Stimulated activated naive CD4-positive, alpha-beta T cell (primary cell): ENCODE results near the gene RPS6KC1.
A peak's percentile ranks its signal among the peaks of the same experiment; 100 is the strongest.
"Not testable (repeated sequence)": the region's sequence is repeated elsewhere in the genome, so short reads cannot be mapped to it uniquely, and the experiment has no call there.

ENCODE experiments used
- DNase-seq, 6 experiments: peaks; one replicate each; lab custom pipeline; 2025; lab: John Stamatoyannopoulos, UW

RPS6KC1 gene

DNA sequence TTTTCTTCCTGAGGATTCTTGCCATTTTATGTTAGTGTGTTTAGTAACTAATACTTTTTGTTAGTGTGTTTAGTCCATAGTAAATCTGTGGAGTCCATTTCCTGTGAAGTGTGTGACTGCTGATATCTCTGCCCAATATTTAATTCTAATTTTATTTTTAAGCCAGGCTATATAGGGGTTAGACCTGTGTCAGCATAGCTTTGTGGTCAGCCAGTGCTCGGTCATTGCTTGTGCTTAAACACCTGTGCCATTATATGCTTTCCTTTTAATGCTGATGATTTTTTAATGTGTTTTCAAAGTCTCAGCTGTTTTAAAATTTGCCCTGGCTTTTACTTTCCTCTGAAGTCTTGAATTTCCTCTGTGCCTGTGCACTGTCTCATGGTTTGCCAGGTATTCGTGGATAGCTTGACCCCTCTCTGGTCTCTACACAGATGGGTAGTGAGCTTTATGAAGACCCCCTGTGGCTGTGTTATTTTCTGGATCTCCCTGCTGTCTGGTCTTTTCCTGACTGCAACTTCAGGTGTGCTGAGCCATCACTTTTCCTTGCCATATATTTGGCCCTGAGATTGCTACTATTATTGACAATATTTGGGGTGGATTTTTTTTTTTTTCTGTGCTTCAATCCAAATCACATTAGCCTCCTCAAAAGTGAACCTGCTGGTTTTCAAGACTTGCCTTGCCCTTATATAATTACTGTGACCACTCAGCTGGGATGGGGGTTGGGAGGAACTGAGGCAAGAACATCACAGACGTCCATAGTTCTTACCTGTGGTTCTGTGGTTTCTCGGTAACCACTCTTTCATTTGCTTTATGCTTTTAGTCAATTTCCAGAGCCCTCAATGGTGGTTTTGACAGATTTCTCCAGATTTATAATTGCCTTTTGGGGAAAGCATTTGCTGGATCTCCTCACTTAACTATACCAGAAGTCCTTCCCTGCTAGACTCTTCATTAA lies 59.6 kb downstream of the RPS6KC1 start:
- no peak for DNase-seq

DNA sequence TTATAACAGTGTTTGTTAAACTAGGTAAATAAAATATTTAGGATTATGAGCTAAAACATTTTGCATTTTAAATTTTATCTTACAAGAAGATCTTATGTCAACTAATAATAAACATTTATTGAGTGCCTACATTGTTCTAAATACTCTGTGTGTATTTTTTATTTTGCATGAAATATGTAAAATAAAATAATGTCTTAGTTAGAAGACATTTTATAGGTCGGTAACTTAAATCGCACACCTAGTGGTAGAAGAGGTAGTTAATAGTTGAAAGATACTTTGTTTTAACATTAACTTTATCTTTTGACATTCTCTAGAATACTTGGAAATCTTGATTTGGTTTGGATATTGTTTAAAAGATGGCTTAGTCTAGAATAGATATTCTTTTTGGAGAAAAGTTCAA lies 60.5 kb downstream of the RPS6KC1 start:
- DNase-seq, result no peak

DNA sequence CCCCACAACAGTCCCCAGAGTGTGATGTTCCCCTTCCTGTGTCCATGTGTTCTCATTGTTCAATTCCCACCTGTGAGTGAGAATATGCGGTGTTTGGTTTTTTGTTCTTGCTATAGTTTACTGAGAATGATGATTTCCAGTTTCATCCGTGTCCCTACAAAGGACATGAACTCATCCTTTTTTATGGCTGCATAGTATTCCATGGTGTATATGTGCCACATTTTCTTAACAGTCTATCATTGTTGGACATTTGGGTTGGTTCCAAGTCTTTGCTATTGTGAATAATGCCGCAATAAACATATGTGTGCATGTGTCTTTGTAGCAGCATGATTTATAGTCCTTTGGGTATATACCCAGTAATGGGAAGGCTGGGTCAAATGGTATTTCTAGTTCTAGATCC lies 61.7 kb downstream of the RPS6KC1 start:
- DNase-seq, result not testable (repeated sequence)

DNA sequence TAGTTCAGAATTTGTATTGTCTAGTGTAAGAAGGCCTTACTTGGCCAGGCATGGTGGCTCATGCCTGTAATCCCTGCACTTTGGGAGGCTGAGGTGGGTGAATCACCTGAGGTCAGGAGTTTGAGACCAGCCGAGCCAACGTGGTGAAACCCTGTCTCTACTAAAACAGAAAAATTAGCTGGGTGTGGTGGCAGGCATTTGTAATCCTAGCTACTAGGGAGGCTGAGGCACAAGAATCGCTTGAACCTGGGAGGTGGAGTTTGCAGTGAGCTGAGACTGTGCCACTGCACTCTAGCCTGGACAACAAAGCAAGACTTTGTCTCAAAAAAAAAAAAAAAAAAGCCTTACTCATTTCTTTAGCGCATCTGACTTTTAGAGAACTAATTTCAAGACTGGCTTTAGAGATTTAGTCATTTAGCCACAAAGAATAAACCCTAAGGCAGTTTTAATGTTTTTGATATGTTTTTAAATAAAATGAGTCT lies 66.7 kb downstream of the RPS6KC1 start:
- DNase-seq, result not testable (repeated sequence)

DNA sequence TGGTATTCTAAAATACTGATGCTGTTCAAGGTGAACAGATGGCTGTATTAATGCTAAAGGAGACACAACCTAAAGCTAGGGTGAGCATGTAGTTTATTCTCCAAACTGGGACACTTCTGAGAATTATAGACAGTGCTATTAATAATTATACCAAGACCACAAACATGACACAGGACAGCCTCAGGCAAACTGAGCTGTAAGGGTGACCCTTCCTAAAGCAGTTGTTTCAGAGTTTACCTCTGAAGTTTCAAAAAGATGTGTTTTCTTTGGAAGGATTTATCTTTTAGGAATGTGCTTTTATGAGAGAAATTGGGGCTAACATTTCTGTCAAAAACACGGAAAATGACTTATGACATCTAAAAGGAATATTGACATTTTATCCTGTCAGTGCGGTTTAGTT lies 68.8 kb downstream of the RPS6KC1 start:
- DNase-seq, result no peak

DNA sequence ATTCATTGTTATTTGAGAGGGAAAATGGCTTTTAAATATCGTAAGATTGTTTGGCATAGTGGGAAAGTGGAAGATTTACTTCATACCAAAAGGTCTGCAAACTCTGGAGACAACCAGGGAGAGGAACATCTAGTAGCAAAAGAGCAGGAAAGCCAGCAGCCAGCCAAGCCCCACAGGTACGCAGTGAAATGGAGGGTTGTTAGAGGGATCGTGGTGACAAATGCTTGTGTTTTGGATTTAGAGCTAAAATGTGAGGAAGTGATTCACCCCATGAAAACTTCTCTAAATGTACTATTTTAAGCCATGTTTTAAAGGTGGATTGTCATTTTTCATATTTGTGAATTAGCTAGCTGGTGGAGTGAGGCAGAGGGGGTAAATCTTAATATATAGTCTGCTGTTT lies 69.3 kb downstream of the RPS6KC1 start:
- DNase-seq, result no peak

DNA sequence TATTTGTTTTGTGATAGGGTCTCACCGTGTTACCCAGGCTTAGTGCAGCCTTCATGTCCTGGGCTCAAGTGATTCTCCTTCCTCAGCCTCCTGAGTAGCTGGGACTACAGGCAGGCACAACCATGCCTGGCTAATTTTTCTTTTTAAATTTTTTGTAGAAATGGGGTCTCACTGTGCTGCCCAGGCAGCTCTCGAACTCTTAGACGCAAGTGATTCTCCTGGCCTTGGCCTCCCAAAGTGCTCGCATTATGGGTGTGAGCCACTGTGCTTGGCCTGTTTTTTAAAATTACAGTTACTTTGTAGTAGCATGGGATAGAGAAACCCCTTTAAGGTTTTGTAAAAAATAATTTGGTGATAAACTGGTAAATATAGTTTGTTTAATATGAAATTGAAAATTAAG lies 69.9 kb downstream of the RPS6KC1 start:
- no peak for DNase-seq

DNA sequence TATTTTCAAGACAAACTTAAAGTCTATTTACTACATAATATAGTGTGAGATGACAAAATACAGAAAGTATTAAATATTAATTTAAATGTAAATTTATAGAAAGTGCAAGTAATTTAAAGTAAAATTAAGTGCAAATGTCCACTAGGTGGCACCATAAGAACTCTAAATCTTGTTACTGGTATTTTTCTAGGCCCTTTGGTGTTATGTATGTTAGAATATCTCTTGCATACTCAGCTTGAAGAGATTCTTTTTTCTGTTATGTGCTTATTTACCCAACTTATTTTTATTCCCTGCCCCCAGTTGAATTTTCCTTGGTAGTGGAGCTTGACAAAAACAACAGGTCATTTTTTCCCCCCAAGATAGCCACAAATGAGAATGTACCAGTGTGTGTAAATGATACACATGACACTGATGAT lies 71.5 kb downstream of the RPS6KC1 start:
- DNase-seq, result peak in 3 of 6 experiments; percentile 0 to 24 (median 16)

DNA sequence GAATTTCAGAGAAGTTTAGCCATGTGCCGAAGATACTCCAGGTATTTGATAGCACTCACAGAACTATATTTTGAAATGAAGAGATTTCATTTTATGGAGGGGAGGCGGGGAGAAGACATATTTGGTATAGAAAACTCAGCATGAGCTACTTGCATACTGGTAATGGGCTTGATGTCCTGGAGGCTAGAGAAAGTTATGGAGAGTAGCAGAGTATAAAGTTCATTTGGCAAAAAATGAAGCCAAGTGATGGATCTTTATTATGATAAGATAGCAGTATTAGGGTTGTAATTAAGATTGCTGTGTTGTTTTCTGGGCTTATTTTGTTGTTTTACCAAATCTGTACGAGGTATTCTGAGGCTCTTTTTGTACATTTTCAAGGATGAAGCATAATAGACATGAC lies 72.0 kb downstream of the RPS6KC1 start:
- no peak for DNase-seq

DNA sequence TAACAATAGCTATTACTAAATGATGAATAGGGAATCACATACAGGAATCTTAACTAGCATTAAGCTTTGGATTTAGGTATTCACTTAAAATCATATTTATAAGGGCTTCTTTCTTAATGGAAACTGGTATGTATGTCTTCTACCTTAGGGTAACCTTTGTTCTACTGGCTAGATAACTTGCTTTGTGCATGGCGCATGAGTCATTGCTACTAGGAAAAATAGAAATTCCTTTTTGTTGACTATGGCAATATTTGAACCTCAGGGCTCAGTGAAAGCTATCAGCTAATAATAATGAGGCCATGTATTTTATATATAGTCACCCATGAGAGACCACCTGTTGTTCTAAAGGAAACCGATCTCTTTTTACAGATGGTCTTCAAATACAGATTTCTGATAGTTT lies 72.5 kb downstream of the RPS6KC1 start:
- DNase-seq, result no peak

DNA sequence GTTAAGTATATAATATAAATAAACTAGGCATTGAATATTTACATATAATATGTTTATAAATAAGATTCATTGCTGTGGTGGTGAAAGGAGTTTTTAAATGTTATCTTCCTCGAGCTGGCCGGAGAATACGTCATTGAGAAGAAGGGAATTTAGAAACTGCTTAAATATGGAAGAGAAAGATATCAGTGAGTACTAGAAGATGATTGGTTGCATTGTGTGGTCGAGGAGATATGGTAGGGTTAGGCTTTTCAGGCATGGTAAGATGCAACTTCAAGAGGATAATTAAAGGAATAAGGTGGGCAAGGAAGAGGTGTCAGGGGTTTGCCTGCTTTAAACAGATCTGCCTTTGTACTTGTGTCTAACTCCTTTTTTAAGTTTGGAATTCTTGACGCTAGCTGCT lies 73.5 kb downstream of the RPS6KC1 start:
- no peak for DNase-seq

DNA sequence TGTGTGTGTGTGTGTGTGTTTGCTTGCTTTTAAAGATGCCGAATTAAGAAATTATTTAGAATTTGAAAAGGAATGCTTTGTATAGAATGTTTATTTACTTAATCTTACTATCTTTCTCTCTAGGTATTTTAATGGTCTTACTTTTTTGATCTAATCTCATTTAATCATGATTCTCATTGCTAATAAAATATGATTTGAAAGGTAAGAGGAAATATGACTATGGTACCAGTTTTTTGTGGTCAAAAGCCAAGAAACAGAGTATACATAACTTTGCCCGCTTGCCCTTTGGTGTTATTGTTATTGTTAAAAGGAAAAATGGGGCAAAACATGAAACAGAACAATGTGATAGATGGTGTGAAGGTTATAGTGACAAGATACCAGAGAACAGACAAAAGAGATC lies 74.6 kb downstream of the RPS6KC1 start:
- DNase-seq, result no peak

DNA sequence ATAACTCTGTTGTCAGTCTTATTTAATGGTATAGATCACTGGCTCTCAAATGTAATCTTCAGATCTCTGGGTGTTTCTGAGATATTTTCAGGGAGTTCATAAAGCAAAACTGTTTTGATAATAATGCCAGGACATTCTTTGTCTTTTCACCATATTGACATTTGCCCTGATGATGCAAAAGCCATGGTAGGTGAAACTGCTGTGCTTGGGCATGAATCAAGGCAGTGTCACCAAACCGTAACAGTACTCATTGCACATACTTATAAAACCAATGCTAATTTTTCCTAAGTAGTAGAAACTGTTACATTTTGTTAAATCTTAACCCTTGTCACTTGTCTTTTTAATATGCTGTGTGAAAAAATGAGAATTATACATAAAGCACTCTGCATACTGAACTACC lies 76.0 kb downstream of the RPS6KC1 start:
- DNase-seq, result no peak

DNA sequence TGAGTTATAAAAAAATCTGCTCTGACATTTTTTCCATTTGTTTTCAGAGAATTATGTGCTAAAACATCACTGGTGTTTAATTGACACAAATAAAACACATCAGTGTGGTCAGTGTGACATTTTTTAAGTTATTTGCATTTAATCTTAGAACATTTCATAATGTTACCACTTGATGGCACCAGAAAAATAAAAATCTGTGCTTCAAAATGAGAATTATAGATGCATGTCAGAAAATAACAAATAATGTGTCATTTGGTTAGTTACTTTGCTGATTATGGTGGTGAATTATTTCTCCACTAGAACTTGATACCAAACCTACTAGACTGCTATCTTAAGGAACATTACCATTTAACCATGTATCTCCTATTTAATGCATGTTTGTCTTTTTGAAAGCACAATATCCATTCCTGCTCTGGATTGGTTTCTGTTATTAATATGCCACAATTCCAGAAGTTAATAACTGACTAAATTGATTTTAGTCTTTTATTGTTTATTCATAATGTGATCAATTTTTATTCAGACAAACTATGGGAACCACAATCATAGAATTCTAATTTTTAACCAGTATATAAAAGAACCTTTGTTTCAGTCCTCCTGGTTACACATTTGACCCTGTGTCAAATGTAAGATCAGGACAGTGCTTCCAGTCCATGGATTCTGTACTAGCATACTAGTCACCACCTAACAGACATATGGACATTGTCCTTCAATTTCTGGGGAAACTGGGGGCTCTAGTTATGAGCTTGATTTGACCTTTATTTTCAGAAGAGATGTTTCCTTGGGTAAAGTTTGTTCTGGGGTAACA lies 81.0 kb downstream of the RPS6KC1 start:
- DNase-seq, result no peak

DNA sequence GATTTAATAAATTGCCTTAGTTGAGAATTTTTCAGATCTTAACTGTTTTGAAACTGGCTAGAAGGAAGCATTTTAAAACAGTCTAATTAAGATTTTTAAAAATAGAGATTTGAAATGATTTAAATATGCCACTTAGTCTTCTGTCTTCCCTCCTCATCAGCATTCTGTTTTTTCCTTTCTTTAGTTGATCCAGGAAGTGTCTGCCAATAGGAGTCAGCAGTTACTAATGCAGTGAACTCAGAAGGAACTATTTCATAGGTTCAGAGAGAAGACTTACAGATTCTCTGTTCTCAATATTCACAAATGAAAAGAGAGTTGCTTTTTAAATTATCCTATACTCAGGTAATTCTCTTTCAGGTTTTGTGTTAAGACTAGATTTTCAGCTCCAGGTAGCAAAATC lies 84.5 kb downstream of the RPS6KC1 start:
- DNase-seq, result no peak

DNA sequence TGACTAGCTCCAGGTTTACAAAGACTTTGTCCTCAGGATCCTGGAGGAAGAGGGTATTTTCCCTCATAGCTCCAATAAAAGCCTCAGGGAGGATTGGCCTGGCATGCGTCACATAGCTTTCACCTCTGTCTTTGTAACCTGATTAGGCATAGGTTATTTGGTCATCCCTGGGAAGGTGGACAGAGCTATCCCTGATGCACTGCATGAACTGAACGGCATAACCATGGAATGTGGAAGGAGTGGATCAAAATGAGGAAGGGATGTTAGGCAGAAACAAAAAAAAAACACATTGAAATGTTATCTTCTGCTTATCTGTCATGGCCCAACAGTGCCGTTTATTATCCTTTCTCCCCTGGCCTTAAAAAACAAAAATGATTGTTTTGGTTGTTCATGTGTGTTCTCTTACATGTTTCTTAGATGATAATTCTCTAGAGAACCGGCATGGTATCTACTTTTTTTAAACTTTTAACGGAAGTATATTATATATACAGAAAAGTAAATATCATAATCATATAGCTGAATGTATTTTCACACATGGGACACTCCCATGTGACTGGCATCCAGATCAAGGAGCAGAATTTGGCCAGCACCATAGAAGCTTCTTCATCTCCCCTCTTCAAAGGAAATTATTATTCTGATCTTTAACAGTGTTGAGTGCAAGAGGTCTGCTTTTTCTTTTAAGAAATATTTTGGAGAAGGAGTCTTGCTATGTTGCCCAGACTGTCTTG lies 85.3 kb downstream of the RPS6KC1 start:
- no peak for DNase-seq

DNA sequence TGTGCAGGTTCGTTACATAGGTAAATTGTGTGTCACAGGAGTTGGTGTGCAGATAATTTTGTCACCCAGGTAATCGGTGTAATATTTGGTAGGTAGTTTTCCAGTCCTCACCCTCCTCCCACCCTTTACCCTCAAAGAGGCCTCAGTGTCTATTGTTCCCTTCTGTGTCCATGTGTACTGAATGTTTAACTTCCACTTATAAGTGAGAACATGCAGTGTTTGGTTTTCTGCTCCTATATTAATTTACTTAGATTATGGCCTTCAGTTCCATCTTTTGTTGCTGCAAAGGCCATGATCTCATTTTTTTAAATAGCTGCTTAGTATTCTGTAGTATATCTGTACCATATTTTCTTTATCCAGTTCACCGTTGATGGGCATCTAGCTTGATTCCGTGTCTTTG lies 87.3 kb downstream of the RPS6KC1 start:
- no peak for DNase-seq

DNA sequence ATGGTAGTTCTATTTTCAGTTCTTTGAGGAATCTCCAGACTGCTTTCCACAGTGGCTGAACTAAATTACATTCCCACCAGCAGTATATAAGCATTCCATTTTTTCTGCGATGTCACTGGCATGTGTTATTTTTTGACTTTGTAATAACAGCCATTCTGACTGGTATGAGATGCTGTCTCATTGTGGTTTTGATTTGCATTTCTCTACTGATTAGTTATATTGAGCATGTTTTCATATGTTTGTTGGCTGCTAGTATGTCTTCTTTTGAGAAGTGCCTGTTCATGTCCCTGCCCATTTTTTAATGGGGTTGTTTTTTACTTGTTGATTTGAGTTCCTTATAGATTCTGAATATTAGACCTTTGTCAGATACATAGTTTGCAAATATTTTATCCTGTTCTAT lies 87.9 kb downstream of the RPS6KC1 start:
- DNase-seq, result no peak

DNA sequence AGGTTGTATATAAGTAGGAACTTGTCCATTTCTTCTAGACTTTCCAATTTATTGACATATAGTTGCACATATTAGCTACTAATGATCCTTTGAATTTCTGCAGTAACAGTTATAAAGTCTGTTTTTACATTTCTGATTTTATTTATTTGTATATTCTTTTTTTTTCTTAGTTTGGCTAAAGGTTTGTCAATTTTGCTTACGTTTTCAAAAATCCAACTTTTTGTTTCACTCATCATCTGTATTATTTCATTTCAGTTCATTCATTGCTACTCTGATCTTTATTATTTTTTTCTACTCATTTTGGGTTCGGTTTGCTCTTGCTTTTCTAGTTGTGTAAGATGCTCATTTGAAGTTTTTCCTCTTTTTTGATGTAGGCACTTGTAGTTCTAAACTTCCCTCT lies 97.9 kb downstream of the RPS6KC1 start:
- no peak for DNase-seq

DNA sequence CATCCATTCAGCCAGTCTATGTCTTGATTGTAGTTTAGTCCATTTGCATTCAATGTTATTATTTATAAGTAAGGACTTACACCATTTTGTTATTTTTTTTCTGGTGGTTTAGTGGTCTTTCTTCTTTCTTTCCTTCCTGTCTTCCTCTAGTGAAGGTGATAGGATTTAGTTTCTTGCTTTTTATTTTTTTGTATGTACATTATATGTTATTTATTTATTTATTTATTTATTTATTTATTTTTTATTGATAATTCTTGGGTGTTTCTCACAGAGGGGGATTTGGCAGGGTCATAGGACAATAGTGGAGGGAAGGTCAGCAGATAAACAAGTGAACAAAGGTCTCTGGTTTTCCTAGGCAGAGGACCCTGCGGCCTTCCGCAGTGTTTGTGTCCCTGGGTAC lies 99.0 kb downstream of the RPS6KC1 start:
- DNase-seq, result not testable (repeated sequence)

DNA sequence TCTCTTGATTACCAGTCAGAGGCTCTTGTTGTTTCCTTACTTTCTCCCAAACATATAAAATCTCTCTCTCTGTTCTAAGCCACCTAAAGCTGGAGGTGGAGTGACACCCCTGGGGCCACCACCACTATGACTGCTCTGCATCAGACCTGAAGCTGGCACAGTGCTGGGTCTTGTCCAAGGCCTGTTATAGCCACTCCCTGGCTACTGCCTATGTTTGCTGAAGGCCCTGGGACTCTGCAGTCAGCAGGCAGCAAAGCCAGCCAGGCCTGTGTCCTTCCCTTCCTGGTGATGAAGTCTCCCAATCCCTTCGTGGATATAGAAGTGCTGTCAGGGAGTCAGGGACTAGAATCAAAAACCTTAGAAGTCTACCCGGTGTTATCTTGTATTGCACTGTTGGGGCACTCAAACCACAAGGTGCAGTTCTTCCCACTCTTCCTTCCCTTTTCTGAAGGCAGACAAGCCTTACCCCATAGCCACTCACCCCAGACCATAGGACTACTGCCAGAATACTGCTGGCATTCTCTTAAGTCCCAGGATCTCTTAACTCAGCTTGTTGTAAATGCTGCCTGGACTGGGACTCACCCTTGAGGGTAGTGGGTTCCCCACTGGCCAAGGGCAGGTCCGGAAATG lies 103.1 kb downstream of the RPS6KC1 start:
- DNase-seq, result no peak

DNA sequence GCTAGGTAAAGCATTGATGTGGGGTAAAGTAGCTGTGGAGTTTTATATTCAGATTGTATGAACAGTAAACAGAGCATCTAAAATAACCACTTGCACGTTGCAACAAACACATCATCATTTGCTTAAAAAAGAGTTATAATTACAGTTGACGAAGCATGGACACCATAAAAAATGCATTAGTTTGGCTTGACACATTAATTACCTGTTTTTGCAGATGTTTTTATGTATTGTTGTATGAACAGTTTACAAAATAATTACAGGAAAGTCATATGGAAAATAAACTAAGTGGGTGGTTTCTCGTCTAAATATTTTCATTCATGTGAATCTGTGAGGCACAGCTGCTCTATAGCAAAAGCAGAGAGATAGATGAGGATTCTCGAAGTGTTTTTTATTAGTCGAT lies 108.3 kb downstream of the RPS6KC1 start:
- no peak for DNase-seq
